ENCODE results near the gene PREX1.

DNA sequence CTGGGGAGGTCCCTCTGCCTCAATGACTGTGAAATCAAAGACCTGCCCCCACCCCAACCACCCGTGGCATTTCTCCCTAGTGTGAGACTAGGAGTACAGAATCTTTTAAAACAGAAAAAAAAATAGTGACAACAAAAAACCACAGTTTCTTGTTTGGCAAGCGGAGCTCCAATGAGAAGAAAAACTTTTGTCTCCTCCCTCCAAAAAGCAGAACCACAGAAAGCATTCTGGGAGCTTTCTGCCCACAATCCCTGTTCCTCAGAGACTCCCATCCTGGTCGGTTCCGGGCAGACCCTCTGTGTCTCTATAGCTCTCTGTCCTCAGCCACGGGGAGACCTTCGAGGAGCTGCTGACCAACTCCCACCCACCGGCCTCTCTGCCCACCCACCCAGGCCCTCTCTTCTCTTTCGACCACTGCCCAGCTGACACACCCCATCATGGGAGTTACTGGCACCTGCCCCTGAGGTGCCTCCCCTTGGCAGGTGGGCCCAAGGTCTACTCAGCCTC, 4.9 kb downstream of the PREX1 start:
- TF ChIP-seq, protein P1, sequence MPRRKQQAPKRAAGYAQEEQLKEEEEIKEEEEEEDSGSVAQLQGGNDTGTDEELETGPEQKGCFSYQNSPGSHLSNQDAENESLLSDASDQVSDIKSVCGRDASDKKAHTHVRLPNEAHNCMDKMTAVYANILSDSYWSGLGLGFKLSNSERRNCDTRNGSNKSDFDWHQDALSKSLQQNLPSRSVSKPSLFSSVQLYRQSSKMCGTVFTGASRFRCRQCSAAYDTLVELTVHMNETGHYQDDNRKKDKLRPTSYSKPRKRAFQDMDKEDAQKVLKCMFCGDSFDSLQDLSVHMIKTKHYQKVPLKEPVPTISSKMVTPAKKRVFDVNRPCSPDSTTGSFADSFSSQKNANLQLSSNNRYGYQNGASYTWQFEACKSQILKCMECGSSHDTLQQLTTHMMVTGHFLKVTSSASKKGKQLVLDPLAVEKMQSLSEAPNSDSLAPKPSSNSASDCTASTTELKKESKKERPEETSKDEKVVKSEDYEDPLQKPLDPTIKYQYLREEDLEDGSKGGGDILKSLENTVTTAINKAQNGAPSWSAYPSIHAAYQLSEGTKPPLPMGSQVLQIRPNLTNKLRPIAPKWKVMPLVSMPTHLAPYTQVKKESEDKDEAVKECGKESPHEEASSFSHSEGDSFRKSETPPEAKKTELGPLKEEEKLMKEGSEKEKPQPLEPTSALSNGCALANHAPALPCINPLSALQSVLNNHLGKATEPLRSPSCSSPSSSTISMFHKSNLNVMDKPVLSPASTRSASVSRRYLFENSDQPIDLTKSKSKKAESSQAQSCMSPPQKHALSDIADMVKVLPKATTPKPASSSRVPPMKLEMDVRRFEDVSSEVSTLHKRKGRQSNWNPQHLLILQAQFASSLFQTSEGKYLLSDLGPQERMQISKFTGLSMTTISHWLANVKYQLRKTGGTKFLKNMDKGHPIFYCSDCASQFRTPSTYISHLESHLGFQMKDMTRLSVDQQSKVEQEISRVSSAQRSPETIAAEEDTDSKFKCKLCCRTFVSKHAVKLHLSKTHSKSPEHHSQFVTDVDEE (CRISPR knock-in tag; IDR thresholded peaks at IDR 0.05), result no peak
- TF ChIP-seq ZNF70 (CRISPR knock-in tag; IDR thresholded peaks at IDR 0.05) (no peak), ARNTL (CRISPR knock-in tag; IDR thresholded peaks at IDR 0.05; ENCODE audit: borderline replicate concordance, low read depth) (no peak), ZFP3 (CRISPR knock-in tag; IDR thresholded peaks at IDR 0.05) (no peak), ZC3H10 (CRISPR knock-in tag; IDR thresholded peaks at IDR 0.05) (no peak), OSR1 (CRISPR knock-in tag; IDR thresholded peaks at IDR 0.05) (no peak), GLIS3 (CRISPR knock-in tag; IDR thresholded peaks at IDR 0.05) (no peak), ZNF8 (CRISPR knock-in tag; IDR thresholded peaks at IDR 0.05) (no peak), RARB (CRISPR knock-in tag; IDR thresholded peaks at IDR 0.05) (no peak), ZNF565 (CRISPR knock-in tag; conservative IDR thresholded peaks at IDR 0.05; ENCODE audit: low read depth) (no peak), BACH2 (CRISPR knock-in tag; IDR thresholded peaks at IDR 0.05; ENCODE audit: borderline replicate concordance) (no peak), ZFP30 (CRISPR knock-in tag; IDR thresholded peaks at IDR 0.05) (no peak)
- TF ChIP-seq, protein P2, sequence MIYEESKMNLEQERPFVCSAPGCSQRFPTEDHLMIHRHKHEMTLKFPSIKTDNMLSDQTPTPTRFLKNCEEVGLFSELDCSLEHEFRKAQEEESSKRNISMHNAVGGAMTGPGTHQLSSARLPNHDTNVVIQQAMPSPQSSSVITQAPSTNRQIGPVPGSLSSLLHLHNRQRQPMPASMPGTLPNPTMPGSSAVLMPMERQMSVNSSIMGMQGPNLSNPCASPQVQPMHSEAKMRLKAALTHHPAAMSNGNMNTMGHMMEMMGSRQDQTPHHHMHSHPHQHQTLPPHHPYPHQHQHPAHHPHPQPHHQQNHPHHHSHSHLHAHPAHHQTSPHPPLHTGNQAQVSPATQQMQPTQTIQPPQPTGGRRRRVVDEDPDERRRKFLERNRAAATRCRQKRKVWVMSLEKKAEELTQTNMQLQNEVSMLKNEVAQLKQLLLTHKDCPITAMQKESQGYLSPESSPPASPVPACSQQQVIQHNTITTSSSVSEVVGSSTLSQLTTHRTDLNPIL (CRISPR knock-in tag; IDR thresholded peaks at IDR 0.05; ENCODE audit: low read depth), result no peak
